HepG2 (cell line): ENCODE results near the gene SRRT. TPM values are rescaled to one million over a fixed set of nuclear protein-coding genes. Genes with fewer than 3 reads are reported as not detected.

ENCODE experiments used
- AHR ChIP-seq: IDR thresholded peaks from 2 replicates; pipeline ENCODE4 v1.6.1; 2018; ENCODE audit warnings: missing genetic modification reagents, missing compliant biosample characterization
- CBX5 ChIP-seq: sonication (generic); formaldehyde crosslinking; IDR thresholded peaks from 2 replicates; pipeline ENCODE4 v1.4.0; 2020; ENCODE audit warnings: missing genetic modification reagents, borderline replicate concordance
- DNMT3B ChIP-seq: conservative IDR thresholded peaks from 2 replicates; pipeline ENCODE4 v1.6.1; 2016; ENCODE audit warnings: missing biosample characterization, control low read depth
- FIP1L1 ChIP-seq: fragments of 200-400 bp; formaldehyde crosslinking; IDR thresholded peaks from 2 replicates; pipeline ENCODE4 v1.6.1; 2018; ENCODE audit warnings: low read depth, mild to moderate bottlenecking, low read length, moderate library complexity, borderline replicate concordance; ENCODE audit not compliant: insufficient read depth
- GTF2F1 ChIP-seq: fragments of 150-350 bp; IDR thresholded peaks from 2 replicates; pipeline ENCODE4 v1.6.1; 2014; ENCODE audit warnings: low read length
- GTF3A ChIP-seq: sonication (generic); formaldehyde crosslinking; conservative IDR thresholded peaks from 2 replicates; pipeline ENCODE4 v1.4.0; 2020; ENCODE audit warnings: mild to moderate bottlenecking, missing genetic modification reagents
- MEF2D ChIP-seq: sonication (generic); formaldehyde crosslinking; IDR thresholded peaks from 2 replicates; pipeline ENCODE4 v1.5.1; 2020; ENCODE audit warnings: mild to moderate bottlenecking, missing genetic modification reagents
- NR2F2 ChIP-seq: IDR thresholded peaks from 2 replicates; pipeline ENCODE4 v1.6.1; 2012; ENCODE audit warnings: low read depth, inconsistent platforms, borderline replicate concordance
- SRSF9 ChIP-seq: fragments of 200-400 bp; formaldehyde crosslinking; IDR thresholded peaks from 2 replicates; pipeline ENCODE4 v1.6.1; 2018; ENCODE audit warnings: borderline replicate concordance, mild to moderate bottlenecking, low read depth, low read length; ENCODE audit not compliant: insufficient read depth, poor library complexity, severe bottlenecking
- STAG1 ChIP-seq: sonication (generic); formaldehyde crosslinking; IDR thresholded peaks from 2 replicates; pipeline ENCODE4 v1.4.0; 2020; ENCODE audit warnings: missing genetic modification reagents
- TBL1XR1 ChIP-seq: fragments of 150-350 bp; IDR thresholded peaks from 2 replicates; pipeline ENCODE4 v1.6.1; 2014; ENCODE audit warnings: borderline replicate concordance, low read length; ENCODE audit not compliant: partially characterized antibody
- ZFP36 ChIP-seq: fragments of 150-350 bp; IDR thresholded peaks from 2 replicates; pipeline ENCODE4 v1.6.1; 2018; ENCODE audit warnings: borderline replicate concordance, low read length, low read depth; ENCODE audit not compliant: partially characterized antibody
- ZKSCAN1 ChIP-seq: fragments of 150-350 bp; IDR thresholded peaks from 2 replicates; pipeline ENCODE4 v1.6.1; 2014; ENCODE audit warnings: low read length
- ZNF564 ChIP-seq: sonication (generic); formaldehyde crosslinking; IDR thresholded peaks from 2 replicates; pipeline ENCODE4 v1.8.1; 2023; ENCODE audit warnings: mild to moderate bottlenecking, missing genetic modification reagents
- ZNF629 ChIP-seq: sonication (generic); formaldehyde crosslinking; conservative IDR thresholded peaks from 2 replicates; pipeline ENCODE4 v1.5.0; 2020; ENCODE audit warnings: missing genetic modification reagents
- ZNF709 ChIP-seq: sonication (generic); formaldehyde crosslinking; IDR thresholded peaks from 2 replicates; pipeline ENCODE4 v1.5.0; 2020; ENCODE audit warnings: mild to moderate bottlenecking, missing genetic modification reagents
- polyA plus RNA-seq, 8 experiments: library from polyadenylated mRNA; depleted of rRNA in 3 of 8; stranded (reverse) in 7 of 8; unstranded in 1 of 8; fragments of >200 nt; fragmentation: Illumina TruSeq in 4 of 8; extraction: Trizol in 4 of 8; gene quantifications; 2 replicates each; pipeline versions ENCODE4 v1.2.1 to v1.2.3, GENCODE V29; 2011 to 2016; ENCODE audit warnings: low read depth in 4 of 8, missing spikeins in 1 of 8, mixed read lengths in 1 of 8; ENCODE audit not compliant: insufficient read depth in 1 of 8
- total RNA-seq, 5 experiments: library from RNA; depleted of rRNA; stranded (reverse); fragments of >200 nt; fragmentation: Illumina TruSeq; extraction: Trizol; gene quantifications; 2 replicates each; pipeline ENCODE4 v1.2.3, GENCODE V29; 2016; ENCODE audit warnings: low read depth in 1 of 5
- TF ChIP-seq, protein P1 (sequence below): sonication (generic); formaldehyde crosslinking; conservative IDR thresholded peaks from 2 replicates; pipeline ENCODE4 v1.4.0; 2020; ENCODE audit warnings: mild to moderate bottlenecking, missing genetic modification reagents, moderate library complexity
- TF ChIP-seq, protein P2 (sequence below): sonication (generic); formaldehyde crosslinking; IDR thresholded peaks from 2 replicates; pipeline ENCODE4 v1.8.1; 2023; ENCODE audit warnings: mild to moderate bottlenecking, missing genetic modification reagents
- TF ChIP-seq, protein P3 (sequence below): sonication (generic); formaldehyde crosslinking; IDR thresholded peaks from 2 replicates; pipeline ENCODE4 v1.5.0; 2020; ENCODE audit warnings: missing genetic modification reagents
- TF ChIP-seq, protein P4 (sequence below): sonication (generic); formaldehyde crosslinking; IDR thresholded peaks from 2 replicates; pipeline ENCODE4 v1.4.0; 2020; ENCODE audit warnings: mild to moderate bottlenecking, missing genetic modification reagents

The SRRT gene
- total and polyA plus RNA-seq, 2 of the 13 experiments (the other 11 are each of a cell fraction or from before 2014, with no cell fraction given) = 26.2 to 106 TPM

DNA sequence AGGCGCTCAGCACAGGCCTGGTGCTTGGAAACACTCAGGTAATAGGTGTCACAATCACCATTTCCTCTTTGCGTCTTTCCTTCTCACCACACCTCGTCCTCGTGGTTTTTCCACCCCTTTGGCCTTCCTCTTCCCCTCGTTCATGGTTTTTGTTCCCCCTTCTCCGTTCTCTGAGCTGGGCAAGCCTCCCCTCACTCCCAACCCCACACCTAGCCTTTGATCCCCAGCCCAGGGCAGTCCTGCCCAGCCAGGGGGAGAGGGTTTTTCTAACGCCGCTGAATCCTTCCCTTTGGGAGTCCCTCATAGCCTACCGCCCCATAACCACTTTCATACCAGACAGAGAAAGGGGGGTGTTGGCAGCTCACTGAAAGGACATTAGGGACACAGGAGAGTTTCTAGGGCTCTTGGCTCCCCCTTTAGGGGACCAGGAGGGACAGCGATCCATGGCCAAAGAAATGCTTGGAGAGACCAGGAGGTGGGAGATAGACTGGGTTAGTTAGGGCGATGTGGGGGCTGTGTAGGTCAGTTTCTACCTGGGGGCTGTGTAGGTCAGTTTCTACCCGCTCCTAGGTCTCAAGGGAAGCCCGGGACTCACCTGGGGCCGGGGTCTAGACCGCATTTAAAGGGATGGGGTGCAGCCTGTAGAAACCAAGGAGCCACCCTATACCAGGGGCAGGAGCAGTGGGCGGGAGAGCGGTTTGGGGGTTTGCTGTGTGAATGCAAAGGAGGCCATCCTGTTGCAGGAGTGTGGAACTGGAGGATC is 49.0 kb upstream of the SRRT start (continued):
- TF ChIP-seq, protein P1, sequence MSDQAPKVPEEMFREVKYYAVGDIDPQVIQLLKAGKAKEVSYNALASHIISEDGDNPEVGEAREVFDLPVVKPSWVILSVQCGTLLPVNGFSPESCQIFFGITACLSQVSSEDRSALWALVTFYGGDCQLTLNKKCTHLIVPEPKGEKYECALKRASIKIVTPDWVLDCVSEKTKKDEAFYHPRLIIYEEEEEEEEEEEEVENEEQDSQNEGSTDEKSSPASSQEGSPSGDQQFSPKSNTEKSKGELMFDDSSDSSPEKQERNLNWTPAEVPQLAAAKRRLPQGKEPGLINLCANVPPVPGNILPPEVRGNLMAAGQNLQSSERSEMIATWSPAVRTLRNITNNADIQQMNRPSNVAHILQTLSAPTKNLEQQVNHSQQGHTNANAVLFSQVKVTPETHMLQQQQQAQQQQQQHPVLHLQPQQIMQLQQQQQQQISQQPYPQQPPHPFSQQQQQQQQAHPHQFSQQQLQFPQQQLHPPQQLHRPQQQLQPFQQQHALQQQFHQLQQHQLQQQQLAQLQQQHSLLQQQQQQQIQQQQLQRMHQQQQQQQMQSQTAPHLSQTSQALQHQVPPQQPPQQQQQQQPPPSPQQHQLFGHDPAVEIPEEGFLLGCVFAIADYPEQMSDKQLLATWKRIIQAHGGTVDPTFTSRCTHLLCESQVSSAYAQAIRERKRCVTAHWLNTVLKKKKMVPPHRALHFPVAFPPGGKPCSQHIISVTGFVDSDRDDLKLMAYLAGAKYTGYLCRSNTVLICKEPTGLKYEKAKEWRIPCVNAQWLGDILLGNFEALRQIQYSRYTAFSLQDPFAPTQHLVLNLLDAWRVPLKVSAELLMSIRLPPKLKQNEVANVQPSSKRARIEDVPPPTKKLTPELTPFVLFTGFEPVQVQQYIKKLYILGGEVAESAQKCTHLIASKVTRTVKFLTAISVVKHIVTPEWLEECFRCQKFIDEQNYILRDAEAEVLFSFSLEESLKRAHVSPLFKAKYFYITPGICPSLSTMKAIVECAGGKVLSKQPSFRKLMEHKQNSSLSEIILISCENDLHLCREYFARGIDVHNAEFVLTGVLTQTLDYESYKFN (CRISPR knock-in tag) = no peak
- TF ChIP-seq FIP1L1 = no peak
- TF ChIP-seq, protein P2, sequence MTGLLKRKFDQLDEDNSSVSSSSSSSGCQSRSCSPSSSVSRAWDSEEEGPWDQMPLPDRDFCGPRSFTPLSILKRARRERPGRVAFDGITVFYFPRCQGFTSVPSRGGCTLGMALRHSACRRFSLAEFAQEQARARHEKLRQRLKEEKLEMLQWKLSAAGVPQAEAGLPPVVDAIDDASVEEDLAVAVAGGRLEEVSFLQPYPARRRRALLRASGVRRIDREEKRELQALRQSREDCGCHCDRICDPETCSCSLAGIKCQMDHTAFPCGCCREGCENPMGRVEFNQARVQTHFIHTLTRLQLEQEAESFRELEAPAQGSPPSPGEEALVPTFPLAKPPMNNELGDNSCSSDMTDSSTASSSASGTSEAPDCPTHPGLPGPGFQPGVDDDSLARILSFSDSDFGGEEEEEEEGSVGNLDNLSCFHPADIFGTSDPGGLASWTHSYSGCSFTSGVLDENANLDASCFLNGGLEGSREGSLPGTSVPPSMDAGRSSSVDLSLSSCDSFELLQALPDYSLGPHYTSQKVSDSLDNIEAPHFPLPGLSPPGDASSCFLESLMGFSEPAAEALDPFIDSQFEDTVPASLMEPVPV = 0 out of 2 replicates have a peak, but pooled peaks have one; percentile 24
- no peak for TF ChIP-seq GTF3A
- TF ChIP-seq TBL1XR1 = no peak
- TF ChIP-seq GTF2F1 = no peak
- TF ChIP-seq, protein P3, sequence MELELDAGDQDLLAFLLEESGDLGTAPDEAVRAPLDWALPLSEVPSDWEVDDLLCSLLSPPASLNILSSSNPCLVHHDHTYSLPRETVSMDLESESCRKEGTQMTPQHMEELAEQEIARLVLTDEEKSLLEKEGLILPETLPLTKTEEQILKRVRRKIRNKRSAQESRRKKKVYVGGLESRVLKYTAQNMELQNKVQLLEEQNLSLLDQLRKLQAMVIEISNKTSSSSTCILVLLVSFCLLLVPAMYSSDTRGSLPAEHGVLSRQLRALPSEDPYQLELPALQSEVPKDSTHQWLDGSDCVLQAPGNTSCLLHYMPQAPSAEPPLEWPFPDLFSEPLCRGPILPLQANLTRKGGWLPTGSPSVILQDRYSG (CRISPR knock-in tag) = no peak
- no peak for TF ChIP-seq ZKSCAN1
- TF ChIP-seq ZFP36 = no peak
- peak; percentile 52 for TF ChIP-seq STAG1 (CRISPR knock-in tag)
- no peak for TF ChIP-seq AHR (CRISPR knock-in tag)
- no peak for TF ChIP-seq ZNF709 (CRISPR knock-in tag)
- no peak for TF ChIP-seq SRSF9
- TF ChIP-seq, protein P4, sequence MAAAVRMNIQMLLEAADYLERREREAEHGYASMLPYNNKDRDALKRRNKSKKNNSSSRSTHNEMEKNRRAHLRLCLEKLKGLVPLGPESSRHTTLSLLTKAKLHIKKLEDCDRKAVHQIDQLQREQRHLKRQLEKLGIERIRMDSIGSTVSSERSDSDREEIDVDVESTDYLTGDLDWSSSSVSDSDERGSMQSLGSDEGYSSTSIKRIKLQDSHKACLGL (CRISPR knock-in tag) = no peak
- no peak for TF ChIP-seq NR2F2
- TF ChIP-seq MEF2D (CRISPR knock-in tag) = no peak
- TF ChIP-seq CBX5 = no peak
- no peak for TF ChIP-seq ZNF629 (CRISPR knock-in tag)
- TF ChIP-seq DNMT3B = no peak
- TF ChIP-seq ZNF564 (CRISPR knock-in tag) = no peak
